Measurements from ENCODE around the gene LOXHD1.

DNA sequence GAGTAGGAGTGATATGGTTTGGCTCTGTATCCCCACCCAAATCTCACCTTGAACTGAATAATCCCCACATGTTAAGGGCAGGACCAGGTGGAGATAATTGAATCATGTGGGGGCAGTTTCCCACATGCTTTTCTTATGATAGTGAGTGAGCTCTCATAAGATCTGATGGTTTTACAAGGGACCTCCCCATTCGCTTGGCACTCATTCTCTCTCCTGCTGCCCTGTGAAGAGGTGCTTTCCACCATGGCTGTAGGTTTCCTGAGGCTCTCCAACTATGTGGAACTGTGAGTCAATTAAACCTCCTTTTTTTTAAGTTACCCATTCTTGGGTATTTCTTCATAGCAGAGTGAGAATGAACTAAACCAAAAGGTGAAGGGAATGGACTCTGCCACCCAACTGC, 207.5 kb downstream of the LOXHD1 start:
- no peak for TF ChIP-seq POLR2A (IDR thresholded peaks at IDR 0.05; ENCODE audit: low read depth, low read length)
- TF ChIP-seq, protein P1, sequence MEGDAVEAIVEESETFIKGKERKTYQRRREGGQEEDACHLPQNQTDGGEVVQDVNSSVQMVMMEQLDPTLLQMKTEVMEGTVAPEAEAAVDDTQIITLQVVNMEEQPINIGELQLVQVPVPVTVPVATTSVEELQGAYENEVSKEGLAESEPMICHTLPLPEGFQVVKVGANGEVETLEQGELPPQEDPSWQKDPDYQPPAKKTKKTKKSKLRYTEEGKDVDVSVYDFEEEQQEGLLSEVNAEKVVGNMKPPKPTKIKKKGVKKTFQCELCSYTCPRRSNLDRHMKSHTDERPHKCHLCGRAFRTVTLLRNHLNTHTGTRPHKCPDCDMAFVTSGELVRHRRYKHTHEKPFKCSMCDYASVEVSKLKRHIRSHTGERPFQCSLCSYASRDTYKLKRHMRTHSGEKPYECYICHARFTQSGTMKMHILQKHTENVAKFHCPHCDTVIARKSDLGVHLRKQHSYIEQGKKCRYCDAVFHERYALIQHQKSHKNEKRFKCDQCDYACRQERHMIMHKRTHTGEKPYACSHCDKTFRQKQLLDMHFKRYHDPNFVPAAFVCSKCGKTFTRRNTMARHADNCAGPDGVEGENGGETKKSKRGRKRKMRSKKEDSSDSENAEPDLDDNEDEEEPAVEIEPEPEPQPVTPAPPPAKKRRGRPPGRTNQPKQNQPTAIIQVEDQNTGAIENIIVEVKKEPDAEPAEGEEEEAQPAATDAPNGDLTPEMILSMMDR (conservative IDR thresholded peaks at IDR 0.05; ENCODE audit: low read depth, low read length), result no peak
- no peak for TF ChIP-seq RFX5 (IDR thresholded peaks at IDR 0.05; ENCODE audit: low read depth, low read length)
- TF ChIP-seq RCOR1 (IDR thresholded peaks at IDR 0.05; ENCODE audit: insufficient replicate concordance, low read length), result no peak
- no peak for TF ChIP-seq MAZ (IDR thresholded peaks at IDR 0.05; ENCODE audit: borderline replicate concordance, low read depth, low read length)
- no peak for TF ChIP-seq SMC3 (IDR thresholded peaks at IDR 0.05; ENCODE audit: low read depth, low read length)
- no peak for TF ChIP-seq RAD21 (IDR thresholded peaks at IDR 0.05; ENCODE audit: low read length)
- no peak for TF ChIP-seq NFE2L2 (IDR thresholded peaks at IDR 0.05; ENCODE audit: low read depth, low read length)
- TF ChIP-seq, protein P2, sequence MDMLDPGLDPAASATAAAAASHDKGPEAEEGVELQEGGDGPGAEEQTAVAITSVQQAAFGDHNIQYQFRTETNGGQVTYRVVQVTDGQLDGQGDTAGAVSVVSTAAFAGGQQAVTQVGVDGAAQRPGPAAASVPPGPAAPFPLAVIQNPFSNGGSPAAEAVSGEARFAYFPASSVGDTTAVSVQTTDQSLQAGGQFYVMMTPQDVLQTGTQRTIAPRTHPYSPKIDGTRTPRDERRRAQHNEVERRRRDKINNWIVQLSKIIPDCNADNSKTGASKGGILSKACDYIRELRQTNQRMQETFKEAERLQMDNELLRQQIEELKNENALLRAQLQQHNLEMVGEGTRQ (IDR thresholded peaks at IDR 0.05; ENCODE audit: low read depth, low read length), result no peak
